SK-N-SH (cell line): ENCODE data around the gene ADGRL3.

Experiments
- ELF1 ChIP-seq: IDR thresholded peaks from 2 replicates; pipeline ENCODE4 v1.4.0; 2012
- EP300 ChIP-seq, 2 experiments: IDR thresholded peaks; 2 replicates each; pipeline versions ENCODE4 v1.4.0 to v1.6.1; 2012; ENCODE audit warnings: borderline replicate concordance in 1 of 2, low read depth in 1 of 2, low read length in 1 of 2
- EZH2phosphoT487 ChIP-seq: fragments of 200-600 bp; sonication (generic); IDR thresholded peaks from 2 replicates; pipeline ENCODE4 v1.6.1; 2017; ENCODE audit warnings: low read depth, mixed run types, mild to moderate bottlenecking, antibody characterized with exemption, moderate library complexity, borderline replicate concordance
- GABPA ChIP-seq: IDR thresholded peaks from 2 replicates; pipeline ENCODE4 v1.4.0; 2012; ENCODE audit warnings: low read depth, mild to moderate bottlenecking
- JUND ChIP-seq: IDR thresholded peaks from 2 replicates; pipeline ENCODE4 v1.4.0; 2012
- MEF2A ChIP-seq: IDR thresholded peaks from 2 replicates; pipeline ENCODE4 v1.4.0; 2012; ENCODE audit warnings: low read depth, borderline replicate concordance
- NFIC ChIP-seq: IDR thresholded peaks from 2 replicates; pipeline ENCODE4 v1.4.0; 2012; ENCODE audit warnings: borderline replicate concordance
- SIN3A ChIP-seq: IDR thresholded peaks from 2 replicates; pipeline ENCODE4 v1.6.1; 2012; ENCODE audit warnings: low read depth, mild to moderate bottlenecking, low read length, moderate library complexity, borderline replicate concordance
- SMC3 ChIP-seq: IDR thresholded peaks from 2 replicates; pipeline ENCODE4 v1.6.1; 2012; ENCODE audit warnings: low read depth, low read length, improper control_type of control experiment
- TEAD4 ChIP-seq: IDR thresholded peaks from 2 replicates; pipeline ENCODE4 v1.4.0; 2012; ENCODE audit warnings: mild to moderate bottlenecking, borderline replicate concordance; ENCODE audit not compliant: insufficient read depth
- YY1 ChIP-seq: IDR thresholded peaks from 2 replicates; pipeline ENCODE4 v1.4.0; 2012; ENCODE audit warnings: low read depth, mild to moderate bottlenecking
- TF ChIP-seq, protein P1 (sequence below): fragments of 200-600 bp; sonication (generic); IDR thresholded peaks from 2 replicates; pipeline ENCODE4 v1.6.1; 2017; ENCODE audit warnings: antibody characterized with exemption, mild to moderate bottlenecking, moderate library complexity
- TF ChIP-seq, protein P2 (sequence below): IDR thresholded peaks from 2 replicates; pipeline ENCODE4 v1.6.1; 2012; ENCODE audit warnings: mild to moderate bottlenecking, low read depth, low read length, moderate library complexity
- TF ChIP-seq, protein P3 (sequence below): fragments of 150-350 bp; IDR thresholded peaks from 2 replicates; pipeline ENCODE4 v1.6.1; 2017; ENCODE audit warnings: antibody characterized with exemption, low read length, low read depth, borderline replicate concordance

DNA sequence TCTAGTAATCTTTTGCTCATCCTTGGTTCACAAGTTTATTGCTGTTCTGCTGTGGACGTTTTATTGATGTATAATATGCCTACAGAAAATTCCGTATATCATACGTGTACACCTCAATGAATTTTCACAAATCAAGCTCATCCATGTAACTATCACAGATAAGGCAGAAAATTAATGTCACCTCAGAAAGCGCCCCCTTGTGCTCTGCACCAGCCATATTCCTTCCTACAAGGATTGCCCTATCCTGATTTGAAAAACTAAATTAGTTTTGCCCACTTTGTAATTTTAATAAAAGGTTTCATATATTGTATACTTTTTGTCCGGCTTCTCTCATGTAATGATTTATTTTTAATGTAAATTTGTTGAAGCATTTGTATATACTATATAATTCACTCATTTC, 390.8 kb downstream of the ADGRL3 start:
- no peak for TF ChIP-seq SIN3A
- TF ChIP-seq NFIC = no peak
- TF ChIP-seq, protein P1, sequence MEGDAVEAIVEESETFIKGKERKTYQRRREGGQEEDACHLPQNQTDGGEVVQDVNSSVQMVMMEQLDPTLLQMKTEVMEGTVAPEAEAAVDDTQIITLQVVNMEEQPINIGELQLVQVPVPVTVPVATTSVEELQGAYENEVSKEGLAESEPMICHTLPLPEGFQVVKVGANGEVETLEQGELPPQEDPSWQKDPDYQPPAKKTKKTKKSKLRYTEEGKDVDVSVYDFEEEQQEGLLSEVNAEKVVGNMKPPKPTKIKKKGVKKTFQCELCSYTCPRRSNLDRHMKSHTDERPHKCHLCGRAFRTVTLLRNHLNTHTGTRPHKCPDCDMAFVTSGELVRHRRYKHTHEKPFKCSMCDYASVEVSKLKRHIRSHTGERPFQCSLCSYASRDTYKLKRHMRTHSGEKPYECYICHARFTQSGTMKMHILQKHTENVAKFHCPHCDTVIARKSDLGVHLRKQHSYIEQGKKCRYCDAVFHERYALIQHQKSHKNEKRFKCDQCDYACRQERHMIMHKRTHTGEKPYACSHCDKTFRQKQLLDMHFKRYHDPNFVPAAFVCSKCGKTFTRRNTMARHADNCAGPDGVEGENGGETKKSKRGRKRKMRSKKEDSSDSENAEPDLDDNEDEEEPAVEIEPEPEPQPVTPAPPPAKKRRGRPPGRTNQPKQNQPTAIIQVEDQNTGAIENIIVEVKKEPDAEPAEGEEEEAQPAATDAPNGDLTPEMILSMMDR = peak; percentile 46; the same call in 1 of the 2 replicates
- TF ChIP-seq SMC3 = no peak
- TF ChIP-seq, protein P2, sequence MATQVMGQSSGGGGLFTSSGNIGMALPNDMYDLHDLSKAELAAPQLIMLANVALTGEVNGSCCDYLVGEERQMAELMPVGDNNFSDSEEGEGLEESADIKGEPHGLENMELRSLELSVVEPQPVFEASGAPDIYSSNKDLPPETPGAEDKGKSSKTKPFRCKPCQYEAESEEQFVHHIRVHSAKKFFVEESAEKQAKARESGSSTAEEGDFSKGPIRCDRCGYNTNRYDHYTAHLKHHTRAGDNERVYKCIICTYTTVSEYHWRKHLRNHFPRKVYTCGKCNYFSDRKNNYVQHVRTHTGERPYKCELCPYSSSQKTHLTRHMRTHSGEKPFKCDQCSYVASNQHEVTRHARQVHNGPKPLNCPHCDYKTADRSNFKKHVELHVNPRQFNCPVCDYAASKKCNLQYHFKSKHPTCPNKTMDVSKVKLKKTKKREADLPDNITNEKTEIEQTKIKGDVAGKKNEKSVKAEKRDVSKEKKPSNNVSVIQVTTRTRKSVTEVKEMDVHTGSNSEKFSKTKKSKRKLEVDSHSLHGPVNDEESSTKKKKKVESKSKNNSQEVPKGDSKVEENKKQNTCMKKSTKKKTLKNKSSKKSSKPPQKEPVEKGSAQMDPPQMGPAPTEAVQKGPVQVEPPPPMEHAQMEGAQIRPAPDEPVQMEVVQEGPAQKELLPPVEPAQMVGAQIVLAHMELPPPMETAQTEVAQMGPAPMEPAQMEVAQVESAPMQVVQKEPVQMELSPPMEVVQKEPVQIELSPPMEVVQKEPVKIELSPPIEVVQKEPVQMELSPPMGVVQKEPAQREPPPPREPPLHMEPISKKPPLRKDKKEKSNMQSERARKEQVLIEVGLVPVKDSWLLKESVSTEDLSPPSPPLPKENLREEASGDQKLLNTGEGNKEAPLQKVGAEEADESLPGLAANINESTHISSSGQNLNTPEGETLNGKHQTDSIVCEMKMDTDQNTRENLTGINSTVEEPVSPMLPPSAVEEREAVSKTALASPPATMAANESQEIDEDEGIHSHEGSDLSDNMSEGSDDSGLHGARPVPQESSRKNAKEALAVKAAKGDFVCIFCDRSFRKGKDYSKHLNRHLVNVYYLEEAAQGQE = no peak
- TF ChIP-seq, protein P3, sequence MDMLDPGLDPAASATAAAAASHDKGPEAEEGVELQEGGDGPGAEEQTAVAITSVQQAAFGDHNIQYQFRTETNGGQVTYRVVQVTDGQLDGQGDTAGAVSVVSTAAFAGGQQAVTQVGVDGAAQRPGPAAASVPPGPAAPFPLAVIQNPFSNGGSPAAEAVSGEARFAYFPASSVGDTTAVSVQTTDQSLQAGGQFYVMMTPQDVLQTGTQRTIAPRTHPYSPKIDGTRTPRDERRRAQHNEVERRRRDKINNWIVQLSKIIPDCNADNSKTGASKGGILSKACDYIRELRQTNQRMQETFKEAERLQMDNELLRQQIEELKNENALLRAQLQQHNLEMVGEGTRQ = no peak
- TF ChIP-seq TEAD4 = no peak
- TF ChIP-seq ELF1 = no peak
- TF ChIP-seq JUND = no peak
- TF ChIP-seq MEF2A = no peak
- no peak for TF ChIP-seq EP300 (IDR thresholded peaks at IDR 0.05; ENCODE audit: borderline replicate concordance in 1 of 2, low read depth in 1 of 2, low read length in 1 of 2)
- TF ChIP-seq GABPA = no peak
- TF ChIP-seq EZH2phosphoT487 = no peak
- no peak for TF ChIP-seq YY1
